Fibroblast of skin of abdomen (primary cell): ENCODE data around the gene COL9A2.
A peak's percentile ranks its signal among the peaks of the same experiment; 100 is the strongest.

Source experiments
- DNase-seq: peaks from one replicate; pipeline ENCODE4 v3.0.0-alpha.2; 2013

COL9A2 gene

GRCh38 chr1:40318476-40318875 lies 1.4 kb upstream of the COL9A2 start:
- no peak for DNase-seq

GRCh38 chr1:40317394-40318074 lies 448 bp upstream of the COL9A2 start:
- no peak for DNase-seq

GRCh38 chr1:40315795-40316594 lies 1.1 kb downstream of the COL9A2 start:
- no peak for DNase-seq

- peak; percentile 83 for DNase-seq
These were observed 1.8 kb downstream of the COL9A2 start for GRCh38 chr1:40315239-40315794.

GRCh38 chr1:40314721-40315238 lies 2.3 kb downstream of the COL9A2 start:
- no peak for DNase-seq

- DNase-seq = no peak
These were observed 2.9 kb downstream of the COL9A2 start for GRCh38 chr1:40313958-40314720.

- DNase-seq = peak; percentile 34
These were observed 3.6 kb downstream of the COL9A2 start for GRCh38 chr1:40313329-40313957.

- no peak for DNase-seq
These were observed 4.6 kb downstream of the COL9A2 start for GRCh38 chr1:40312238-40313205.

- no peak for DNase-seq
These were observed 5.4 kb downstream of the COL9A2 start for GRCh38 chr1:40311692-40312091.

GRCh38 chr1:40310983-40311642 lies 6.0 kb downstream of the COL9A2 start:
- no peak for DNase-seq

- DNase-seq = no peak
These were observed 7.0 kb downstream of the COL9A2 start for GRCh38 chr1:40310129-40310461.

- no peak for DNase-seq
These were observed 7.5 kb downstream of the COL9A2 start for GRCh38 chr1:40309374-40310128.

GRCh38 chr1:40308036-40308727 lies 8.9 kb downstream of the COL9A2 start:
- no peak for DNase-seq

GRCh38 chr1:40307186-40307585 lies 9.9 kb downstream of the COL9A2 start:
- no peak for DNase-seq

GRCh38 chr1:40306296-40306695 lies 10.8 kb downstream of the COL9A2 start:
- DNase-seq = no peak

- DNase-seq = no peak
These were observed 11.2 kb downstream of the COL9A2 start for GRCh38 chr1:40305871-40306270.

- no peak for DNase-seq
These were observed 11.6 kb downstream of the COL9A2 start for GRCh38 chr1:40305451-40305850.

- DNase-seq = no peak
These were observed 13.3 kb downstream of the COL9A2 start for GRCh38 chr1:40303790-40304189.
